AG08395 (cell line): ENCODE measurements around the gene PRSS27.
"Not testable (repeated sequence)": the region's sequence is repeated elsewhere in the genome, so short reads cannot be mapped to it uniquely, and the experiment has no call there.

Experiments used
- DNase-seq: peaks from one replicate; pipeline ENCODE4 v3.0.0; 2012; ENCODE audit warnings: mixed read lengths, low spot score

Gene PRSS27

DNA sequence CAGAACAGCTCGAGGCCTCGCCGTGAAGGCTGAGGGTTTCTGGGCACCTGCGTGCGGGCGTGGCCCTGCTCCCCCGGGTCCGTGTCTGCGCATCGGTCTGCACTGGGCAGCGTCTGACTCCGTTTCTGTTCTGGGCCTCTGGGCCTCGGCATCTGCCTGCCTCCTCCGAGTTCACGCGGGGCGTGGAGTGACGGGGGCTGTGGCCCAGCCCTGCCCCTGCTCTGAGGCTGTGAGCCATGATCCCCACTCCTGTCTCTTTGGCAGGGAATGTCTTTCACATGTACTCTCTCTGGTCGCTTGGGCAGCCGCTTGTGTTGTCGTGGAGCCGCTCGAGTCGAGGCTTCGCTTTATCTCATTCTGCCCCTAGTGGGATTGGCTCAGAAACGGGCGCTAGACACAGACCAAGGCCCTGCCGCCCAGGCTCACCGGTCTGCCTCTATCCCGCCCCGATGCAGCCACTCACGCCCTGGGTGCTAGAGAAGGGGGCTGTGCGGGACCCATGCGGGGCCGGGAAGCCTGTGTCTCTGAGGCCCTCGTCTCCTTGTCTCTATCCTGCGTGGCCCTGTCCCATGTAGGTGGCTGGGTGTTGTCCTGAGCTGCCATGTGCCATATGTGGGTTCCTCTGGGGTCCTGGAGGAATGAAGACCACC lies 23.3 kb downstream of the PRSS27 start:
- DNase-seq = not testable (repeated sequence)

DNA sequence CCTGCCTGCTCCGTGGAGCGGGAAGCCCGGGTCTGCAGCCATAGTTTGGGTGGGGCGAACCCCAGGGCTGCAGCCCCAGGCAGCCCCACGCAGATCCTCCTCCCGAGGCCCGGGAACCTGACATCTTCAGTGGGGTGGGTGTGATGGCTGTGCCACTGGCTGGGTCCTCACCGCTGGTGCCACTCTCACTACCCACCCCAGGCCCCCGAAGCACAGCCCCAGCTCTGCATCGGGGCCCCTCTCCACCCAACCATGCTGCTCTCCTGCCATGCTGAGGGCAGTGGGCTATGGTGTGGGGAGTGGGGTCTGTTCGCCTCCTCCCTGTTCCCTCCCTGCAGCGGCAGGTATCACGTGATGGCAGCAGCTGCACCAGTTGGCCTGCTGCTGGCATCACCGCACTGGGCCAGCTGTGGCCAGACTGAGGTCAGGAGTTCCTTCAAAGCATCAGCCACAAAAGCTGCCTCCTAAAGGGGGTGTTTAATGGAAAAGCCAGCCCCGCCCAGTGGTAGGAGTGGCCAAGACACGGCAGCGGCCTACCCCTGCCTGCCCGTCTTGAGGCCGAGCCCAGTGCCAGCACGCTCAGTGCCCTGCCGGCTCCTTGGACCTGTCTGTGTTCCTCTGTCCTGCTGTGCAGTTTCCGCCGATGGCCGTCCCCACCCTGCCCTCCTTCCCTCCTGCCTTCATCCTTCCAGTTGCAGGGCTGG lies 26.9 kb downstream of the PRSS27 start:
- DNase-seq = no peak

DNA sequence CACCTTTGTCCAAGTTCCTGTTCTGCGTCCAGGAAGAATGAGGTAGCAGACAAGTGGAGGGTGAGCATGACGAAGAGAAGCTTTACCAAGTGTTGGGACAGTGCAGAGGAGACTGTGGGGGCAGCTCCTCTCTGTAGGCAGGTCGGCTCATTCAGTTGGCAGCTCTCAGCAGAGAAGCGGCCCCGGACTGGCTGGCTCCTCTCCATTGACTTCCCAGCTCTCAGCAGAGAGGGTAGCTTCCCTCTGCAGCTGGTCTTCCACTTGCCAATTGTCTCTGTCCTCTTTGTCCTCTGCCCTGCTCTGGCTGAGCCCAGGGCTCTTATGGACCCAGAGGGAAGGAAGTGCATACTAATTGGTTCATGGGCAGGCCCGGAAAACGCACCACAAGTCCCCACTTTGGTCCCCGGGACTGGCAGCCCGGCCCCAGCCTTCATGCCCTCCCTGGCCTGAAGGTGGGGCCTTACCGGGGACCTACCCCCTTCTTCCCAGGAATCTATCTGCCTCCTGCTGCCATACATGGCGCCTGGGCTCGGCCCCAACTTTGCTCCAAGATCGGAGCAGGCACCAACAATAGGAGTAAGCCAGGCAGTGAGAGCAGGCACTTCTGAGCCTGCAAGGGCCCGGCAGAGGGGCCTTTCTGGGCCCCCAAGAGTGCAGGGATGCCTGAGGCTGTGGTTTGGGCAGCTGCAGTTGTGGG lies 27.6 kb downstream of the PRSS27 start:
- no peak for DNase-seq

DNA sequence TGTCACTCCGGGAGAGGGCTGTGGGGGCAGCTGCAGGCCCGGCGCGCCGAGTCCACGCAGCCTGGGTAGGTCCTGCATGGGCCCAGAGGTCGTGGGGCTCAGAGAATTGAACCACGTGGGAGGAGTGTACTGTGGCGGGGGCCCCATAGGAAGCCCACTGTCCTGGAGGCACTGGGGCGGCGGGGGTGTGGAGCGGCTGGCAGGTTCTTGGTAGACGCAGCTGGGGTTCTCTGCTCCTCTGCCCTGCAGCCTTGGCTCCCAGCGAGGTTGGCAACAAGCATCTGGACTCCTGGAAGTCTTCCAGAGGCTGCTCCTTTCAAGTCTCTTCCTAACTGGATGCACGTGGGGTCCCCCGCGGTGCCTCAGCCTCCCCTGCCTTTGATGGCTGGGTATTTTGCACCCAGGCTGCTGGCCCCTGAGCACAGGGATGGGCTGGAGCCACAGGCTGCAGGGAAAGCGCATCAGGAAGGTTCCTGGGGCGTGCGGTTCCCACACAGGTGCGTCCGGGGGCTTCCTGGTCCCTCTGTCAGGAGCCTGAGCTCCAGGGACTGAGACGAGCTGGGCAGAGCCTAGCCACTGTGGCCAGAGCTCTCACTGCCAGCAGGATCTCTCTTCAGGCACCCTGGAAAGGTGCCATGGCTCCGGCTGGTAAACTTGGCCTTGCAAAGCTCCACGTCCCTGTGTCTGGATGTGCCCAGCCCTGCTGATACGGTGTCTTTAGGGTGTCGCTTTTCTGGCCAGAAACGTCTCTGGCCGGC lies 28.4 kb downstream of the PRSS27 start:
- no peak for DNase-seq

DNA sequence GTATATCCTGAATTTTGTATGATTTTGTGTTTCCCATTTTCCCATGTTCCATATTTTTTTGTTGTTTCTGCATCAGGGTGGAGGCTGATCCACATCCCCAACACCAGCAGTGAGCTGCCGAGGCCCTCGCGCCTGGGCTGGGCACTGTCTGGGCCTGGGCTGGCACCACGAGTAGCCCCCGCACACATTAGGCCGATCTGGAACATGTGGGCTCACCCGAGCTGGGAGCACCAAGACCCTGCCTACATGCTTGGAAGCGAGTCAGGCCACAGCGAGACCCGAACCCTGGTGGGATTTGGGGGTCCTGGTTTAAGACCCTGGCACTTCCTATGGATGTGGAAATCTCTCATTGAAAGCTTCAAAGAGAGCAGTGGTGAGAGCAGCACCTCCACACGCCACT lies 29.2 kb downstream of the PRSS27 start:
- DNase-seq = no peak

DNA sequence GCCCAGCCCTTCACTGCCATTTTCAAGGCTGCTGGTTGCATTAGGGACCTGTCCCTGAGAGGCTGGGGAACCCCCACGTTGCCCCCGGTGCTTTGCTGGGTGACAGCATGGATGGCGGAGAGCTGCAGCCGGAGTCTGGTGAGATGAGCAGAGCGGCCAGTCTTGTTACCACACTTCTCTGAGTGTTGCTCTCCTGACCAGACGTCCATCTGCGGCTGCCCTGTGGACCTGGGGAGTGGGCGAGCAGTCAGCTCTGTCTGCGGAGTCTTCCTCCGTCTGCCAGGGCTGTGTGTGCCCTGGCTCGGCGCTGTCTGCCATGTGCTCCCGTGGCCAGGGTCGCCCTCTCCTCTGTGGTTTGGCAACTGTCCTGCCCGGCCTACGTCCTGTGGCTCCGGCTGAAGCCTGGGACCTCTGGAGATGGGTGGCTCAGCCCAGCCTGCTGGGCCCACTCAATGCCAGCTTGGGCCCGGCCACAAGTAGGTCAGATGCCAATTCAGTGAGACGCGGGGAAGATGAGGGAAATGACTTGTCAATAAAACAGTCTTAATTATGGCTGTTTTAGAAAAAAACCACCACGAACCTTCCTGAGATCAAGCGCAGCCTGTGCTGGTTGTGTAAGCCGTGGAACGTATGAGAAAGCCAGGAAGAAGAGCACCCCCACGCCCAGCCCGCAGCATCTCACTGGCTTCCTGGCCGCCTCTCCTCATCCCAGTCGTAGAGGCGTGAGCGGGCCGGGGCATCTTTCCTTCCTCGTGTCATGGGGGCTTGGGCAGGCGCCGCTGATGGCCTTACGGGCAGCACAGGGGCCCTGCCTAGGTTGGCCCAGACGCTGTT lies 29.8 kb downstream of the PRSS27 start:
- no peak for DNase-seq

DNA sequence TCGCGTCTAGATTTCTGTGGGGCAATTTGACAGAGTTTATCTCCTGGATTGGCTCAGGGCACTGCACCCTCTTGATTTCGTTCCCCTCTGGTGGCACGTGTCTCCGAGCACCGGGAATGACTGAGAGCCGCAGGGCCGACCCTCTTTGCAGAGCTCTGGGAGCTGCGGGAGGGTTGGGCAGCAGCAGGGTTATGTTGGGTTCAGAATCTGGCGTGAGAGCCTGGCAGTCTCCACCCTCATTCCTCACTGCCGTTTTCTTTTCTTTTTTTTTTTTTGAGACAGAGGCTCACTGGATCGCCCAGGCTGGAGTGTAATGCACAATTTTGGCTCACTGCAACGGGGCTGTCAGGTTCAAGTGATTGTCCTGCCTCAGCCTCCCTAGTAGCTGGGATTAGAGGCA lies 30.6 kb downstream of the PRSS27 start:
- not testable (repeated sequence) for DNase-seq

DNA sequence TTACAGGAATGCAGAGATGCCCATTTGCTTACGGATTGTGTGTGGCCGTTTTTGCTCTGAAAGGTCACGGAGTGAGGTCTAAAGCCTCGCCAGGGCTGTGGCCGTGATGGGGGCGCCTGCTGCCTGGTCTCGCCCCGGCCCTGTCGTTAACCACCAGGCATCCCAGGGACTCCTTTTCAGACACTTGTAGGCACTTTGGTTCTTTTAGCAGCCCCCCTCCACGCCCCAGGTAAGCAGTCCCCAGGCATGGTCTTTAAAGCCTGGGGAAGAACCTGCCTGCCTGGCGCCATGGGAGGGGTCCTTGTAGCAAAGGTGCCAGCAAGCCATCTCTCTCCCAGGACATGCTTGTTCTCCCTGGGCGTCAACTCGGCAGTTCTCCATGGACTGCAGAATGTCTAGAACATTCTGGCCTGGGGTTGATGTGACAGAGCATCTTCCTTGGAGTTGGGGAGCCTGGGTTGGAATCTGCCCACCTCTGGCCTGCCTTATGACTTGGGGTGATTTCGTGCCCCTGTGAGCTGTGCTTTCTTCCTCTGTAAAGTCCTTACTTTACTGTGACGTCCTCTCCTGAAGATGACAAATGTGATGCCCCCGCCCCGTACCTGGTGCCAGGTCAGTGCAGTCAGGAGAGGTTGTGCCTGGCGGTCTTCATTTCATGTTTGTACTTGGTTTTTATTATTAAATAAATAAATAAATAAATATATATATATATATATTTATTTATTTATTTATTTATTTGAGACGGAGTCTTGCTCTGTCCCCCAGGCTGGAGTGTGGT lies 32.3 kb downstream of the PRSS27 start:
- peak; percentile 1 for DNase-seq

DNA sequence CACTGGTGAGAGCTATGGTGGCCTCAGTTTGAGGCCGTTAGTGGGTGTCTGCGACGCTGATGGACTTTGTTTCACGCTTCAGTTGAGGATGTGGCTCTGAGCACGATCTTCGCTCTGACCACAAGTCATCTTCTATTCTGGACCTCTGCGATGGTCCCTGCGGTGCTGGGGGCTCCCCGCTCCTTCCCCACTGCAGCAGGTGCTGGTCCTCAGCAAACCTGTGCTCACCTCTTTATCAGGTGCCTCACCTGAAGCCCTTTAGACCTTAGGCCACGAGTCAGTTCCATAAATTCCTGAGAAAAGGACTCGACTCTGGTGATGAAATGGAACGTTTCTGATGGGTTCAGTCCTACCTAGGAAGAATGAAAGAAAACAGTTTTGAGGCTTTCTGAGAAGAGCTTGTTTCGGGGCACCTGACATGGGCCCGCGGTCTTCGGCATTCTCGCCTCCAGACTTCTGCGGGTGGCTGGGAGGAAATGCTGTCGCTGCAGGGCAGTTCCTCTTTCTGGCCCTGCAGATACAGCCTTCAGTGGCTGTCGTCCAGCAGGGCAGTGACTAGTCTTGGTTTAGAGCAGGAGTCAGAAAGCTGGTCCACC lies 33.0 kb downstream of the PRSS27 start:
- DNase-seq = peak; percentile 0

DNA sequence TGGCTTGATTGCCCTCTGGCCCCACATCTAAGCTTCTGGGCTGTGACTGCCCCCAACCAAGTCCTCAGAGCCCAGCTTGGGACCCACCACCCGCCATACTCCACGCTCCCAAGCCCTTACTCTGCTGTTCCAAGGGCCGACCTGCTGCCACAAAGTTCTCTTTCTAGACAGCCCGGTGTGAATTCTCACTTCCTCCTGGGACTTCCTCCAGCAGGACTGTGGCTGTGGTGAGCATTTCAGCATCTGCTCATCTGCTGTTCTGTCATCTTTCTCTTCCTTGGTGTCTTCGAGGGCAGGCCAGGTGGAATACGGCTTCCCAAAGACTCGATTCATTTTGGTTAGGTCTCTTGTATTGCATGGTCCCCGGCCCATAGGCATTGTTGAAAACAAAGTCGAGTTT lies 33.9 kb downstream of the PRSS27 start:
- not testable (repeated sequence) for DNase-seq

DNA sequence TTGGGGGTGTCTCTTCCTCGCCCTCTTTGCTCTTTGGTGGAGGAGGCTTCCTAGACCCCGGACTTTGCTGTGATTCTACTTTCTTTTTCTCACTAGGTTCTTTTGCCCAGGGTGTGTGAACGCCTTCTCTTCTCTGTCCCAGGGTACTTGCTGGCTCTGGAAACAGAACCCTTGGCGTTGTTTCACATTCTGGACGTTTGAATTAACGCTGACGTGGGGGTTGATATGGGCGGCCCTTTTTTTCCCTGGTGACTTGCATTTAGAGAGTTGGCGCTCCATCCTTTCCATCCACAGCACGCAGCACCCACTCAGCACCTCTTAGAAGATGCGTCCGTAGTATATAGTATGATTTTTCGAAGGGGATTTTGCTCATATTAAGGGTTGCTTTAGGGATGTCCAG lies 37.0 kb downstream of the PRSS27 start:
- not testable (repeated sequence) for DNase-seq

DNA sequence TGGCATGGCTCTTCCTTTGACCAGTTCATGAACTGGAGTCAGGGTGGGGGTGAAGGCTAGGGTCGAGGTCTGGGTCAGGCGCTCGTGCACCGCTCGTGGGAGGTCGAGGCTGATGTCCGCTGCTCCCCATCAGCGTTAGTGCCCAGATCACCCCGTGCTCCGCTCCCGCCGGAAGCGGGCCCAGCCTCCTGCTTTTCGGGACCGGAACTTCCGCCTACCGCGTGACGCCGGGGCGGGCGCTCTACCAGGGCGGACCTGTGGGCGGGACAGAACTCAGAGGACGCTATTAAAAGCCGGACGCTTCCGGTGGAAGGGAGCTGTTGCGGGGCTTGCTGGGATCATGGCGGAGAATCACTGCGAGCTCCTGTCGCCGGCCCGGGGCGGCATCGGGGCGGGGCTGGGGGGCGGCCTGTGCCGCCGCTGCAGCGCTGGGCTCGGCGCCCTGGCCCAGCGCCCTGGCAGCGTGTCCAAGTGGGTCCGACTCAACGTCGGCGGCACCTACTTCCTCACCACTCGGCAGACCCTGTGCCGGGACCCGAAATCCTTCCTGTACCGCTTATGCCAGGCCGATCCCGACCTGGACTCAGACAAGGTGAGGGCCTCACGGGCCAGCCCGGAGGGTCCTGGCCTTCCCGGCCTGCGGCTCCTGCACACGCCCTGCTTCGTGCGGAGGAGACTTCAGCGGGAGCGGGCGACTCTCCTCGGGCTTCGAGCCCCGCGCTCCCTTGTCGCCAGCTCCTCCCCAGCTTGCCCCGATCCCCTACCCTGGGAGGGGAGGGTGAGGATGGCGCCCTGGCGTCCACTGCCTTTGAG lies 37.6 kb downstream of the PRSS27 start, which contains the start of gene KCTD5:
KCTD5 (plus strand) TSS at position 315 of the 813 bp plus-strand sequence; CDS start at position 341, 26 bp downstream.
- DNase-seq = peak; percentile 97

DNA sequence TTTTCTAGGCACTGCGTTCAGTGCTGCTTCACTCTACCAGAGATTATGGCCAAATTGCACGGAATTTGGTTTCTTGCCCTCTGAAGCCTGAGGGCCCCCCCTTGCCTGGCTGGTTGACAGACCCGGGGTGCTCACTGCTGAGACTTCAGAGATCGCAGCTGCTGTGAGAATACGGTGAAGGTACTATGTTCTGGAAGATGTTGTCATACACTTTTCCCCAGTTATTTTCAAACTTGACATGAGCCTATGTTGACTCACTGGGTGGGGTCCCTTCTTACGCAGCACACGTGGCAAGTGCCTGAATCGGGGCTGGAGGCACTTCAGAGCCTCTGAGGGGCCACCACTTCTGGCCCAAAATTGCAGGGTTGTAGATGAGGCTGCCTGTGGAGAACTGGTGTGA lies 39.7 kb downstream of the PRSS27 start:
- DNase-seq = not testable (repeated sequence)

DNA sequence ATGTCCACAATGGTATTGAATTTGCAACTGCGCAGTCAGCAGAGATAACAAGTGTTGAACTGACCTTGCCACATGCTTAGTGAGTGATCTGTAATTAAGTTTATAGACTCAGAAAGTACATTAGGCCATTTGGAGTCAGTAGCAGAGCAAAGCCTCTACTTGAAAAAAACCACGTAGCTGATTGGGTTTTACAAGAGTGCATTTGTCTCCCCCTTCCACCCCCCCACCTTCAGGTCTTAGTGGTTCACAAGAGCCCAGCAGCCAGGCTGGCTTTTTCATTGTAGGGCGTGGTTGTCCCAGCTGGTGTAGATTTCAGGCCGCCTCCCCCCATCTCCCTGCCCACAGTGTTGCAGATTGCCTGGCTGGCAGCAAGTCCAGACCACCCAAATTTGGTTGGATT lies 40.1 kb downstream of the PRSS27 start:
- DNase-seq = not testable (repeated sequence)

DNA sequence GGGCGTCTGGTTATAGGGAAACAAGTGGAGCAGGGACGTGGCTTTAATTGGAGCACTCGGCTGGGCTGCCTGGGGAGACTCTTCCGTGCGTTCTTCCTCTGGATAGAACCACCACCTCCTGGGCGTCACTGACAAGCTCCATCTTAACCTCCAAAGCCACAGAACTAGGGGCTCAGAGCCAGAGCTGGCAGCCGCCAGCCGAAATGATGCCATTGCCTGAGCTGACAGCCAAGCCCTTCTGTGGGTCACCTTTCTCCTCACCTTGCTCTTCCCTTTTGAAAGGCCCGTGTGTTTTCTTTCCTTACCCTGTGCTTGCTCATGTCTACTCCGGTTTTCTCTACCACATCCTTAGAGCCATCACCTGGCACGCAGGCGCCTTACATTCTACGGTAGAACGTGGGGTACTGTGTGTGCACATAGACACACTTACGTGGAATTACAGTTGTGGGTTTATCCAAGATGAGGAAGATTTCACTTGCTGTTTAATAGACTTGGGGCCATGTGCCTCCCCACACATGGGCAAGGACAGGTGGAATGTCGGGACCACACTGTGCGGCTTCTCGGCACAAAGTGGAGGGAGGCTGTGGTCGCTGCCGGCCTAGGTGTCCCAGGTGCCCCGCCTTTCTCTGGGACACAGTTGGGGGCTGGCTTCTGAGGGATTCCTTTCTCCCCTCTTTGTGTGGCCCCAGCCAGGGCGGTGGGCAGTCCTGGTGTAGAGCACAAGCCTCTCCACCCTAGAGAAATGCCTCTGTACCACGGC lies 41.6 kb downstream of the PRSS27 start:
- DNase-seq = not testable (repeated sequence)

DNA sequence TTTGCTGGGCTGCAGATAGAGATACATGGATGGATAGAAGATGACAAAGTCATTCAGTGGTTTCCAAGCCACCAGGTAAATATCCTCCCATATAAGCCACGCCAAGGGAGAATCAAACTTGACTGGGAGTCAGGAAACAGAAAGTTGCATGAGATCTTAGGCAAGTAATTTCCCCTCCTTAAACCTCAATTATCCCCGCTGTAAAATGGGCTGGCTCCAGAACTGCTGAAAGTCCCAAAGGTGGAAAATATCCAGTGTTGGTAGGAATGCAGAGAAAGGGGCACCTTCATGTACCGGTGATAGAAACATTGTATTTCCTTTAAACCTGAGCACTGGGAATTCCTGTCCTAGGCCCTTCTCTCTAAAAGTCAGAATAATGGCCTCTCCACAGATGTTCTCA lies 43.1 kb downstream of the PRSS27 start:
- not testable (repeated sequence) for DNase-seq

DNA sequence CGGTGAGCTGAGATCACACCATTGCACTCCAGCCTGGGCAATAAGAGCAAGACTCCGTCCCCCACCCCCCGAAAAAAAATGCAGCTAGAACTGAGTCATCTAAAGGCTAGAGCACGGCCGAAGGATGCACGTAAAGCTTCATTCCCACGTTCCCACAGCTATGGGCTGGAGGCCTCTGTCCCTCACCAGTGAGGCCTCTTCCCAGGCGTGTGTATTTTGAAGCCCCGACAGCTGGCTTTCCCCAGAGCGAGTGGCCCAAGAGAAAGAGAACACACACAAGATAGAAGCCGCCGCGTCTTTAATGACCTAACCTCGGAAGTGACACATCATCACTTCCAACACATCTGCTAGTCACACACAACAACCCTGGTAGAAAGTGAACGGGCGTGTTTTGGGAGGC lies 44.3 kb downstream of the PRSS27 start:
- no peak for DNase-seq

DNA sequence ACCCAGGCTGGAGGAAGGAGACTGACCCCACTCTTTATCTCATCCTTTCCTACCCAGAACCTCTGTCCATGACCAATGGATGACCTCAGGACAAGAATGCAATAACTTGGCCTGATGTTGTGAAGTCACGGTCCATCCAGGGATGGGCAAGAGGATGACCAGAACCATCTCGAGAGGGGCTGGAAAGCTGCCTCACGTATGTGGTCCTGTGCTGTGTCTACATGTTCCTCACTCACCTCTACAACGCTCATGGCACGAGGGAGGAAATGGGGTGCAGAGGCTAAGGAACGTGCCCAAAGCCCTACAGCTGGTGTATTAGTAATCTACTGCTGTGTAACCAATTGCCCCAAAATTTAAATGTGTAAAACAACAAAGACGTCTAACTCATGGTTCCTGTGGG lies 45.0 kb downstream of the PRSS27 start:
- no peak for DNase-seq
